ENCODE data around the gene SRF.
A peak's percentile ranks its signal among the peaks of the same experiment; 100 is the strongest.

Gene SRF

DNA sequence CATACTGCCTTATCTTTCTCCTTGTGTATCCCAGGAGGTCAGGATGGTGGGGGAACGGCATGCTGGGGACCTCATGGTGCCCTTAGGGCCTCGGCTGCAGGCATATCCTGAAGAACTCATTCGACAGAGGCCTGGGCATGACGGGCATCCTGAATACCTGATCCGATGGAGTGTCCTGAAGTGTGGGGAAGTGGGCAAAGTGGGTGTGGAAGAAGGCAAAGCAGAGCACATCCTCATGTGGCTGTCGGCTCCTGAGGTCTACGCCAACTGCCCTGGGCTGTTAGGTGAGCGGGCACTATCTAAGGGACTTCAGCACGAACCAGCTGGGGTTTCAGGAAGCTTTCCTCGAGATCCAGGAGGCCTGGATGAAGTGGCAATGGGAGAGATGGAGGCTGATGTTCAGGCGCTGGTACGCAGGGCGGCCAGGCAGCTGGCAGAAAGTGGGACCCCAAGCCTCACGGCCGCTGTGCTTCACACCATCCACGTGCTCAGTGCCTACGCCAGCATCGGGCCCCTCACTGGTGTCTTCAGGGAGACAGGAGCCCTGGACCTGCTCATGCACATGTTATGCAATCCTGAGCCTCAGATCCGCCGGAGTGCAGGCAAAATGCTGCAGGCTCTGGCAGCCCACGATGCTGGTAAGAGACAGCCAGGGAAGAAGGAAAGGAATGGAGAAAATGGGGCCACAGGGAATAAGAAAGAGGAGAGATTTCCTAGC lies 13.4 kb downstream of the SRF start:
- DNase-seq: no peak

DNA sequence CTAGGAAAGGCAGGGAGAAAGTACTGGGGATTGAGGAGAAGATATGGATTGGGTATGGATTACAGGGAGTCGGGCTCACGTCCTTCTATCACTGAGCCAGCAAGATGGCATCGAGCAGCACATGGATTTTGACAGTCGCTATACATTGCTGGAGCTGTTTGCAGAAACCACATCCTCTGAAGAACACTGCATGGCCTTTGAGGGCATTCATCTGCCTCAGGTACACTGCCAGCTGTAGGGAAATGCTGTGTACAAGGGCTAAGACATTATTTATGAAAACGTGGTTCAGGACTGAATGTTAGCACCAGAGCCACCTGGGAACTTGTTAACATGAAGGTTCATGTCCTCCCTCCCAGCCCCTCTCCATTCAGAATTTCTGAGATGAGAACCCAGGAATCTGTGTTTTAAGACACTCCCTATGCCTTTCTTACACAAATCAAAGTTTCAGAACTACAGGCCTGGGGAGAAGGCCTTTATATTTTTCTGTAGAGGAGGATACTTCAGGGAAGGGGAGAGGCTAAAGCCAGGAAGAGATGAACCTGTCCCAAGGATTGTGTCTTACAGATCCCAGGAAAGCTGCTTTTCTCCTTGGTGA lies 14.4 kb downstream of the SRF start:
- no peak for DNase-seq

- DNase-seq: no peak
Observed at GRCh38 chr6:43186019-43186418, 14.9 kb downstream of the SRF start.

GRCh38 chr6:43186706-43187105 lies 15.6 kb downstream of the SRF start:
- DNase-seq: no peak

- DNase-seq: no peak
Observed at GRCh38 chr6:43187821-43188220, 16.8 kb downstream of the SRF start.

DNA sequence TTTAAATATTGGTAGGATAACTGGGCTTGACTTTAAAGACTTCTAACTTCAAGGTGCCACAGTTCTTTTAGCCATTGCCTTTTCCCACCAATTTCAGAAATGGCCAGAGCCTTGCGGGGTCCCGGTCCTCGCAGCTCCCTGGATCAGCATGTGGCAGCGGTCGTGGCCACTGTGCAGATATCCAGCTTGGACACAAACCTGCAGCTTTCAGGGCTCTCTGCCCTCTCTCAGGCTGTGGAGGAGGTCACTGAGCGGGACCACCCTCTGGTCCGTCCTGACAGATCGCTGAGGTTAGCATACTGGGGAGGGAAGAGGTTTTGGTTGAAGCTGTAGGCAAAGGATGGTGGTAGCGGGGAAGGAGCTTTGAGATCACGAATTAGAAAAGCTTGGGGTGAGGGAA lies 17.4 kb downstream of the SRF start:
- DNase-seq: no peak

- DNase-seq: no peak
Observed at GRCh38 chr6:43189776-43190304, 18.8 kb downstream of the SRF start.

DNA sequence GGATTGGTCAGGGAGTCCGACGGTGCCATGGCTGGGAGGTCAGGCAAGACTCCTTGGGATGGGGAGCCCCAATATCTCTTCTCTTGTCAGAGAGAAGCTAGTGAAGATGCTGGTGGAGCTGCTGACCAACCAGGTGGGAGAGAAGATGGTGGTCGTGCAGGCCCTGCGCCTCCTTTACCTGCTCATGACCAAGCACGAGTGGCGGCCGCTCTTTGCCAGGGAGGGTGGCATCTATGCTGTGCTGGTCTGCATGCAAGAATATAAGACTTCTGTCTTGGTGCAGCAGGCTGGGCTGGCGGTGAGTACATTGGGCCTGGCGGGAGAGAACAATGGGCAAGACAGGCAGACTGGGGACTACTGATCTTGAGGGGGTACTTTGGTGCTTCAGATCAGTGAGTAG lies 21.8 kb downstream of the SRF start:
- no peak for DNase-seq

- DNase-seq: no peak
Observed at GRCh38 chr6:43193929-43194328, 22.9 kb downstream of the SRF start.

GRCh38 chr6:43196337-43196736 lies 25.3 kb downstream of the SRF start:
- no peak for DNase-seq

GRCh38 chr6:43199912-43200311 lies 28.8 kb downstream of the SRF start:
- no peak for DNase-seq

GRCh38 chr6:43200541-43200940 lies 29.5 kb downstream of the SRF start:
- no peak for DNase-seq

GRCh38 chr6:43202451-43202850 lies 31.4 kb downstream of the SRF start:
- no peak for DNase-seq

DNA sequence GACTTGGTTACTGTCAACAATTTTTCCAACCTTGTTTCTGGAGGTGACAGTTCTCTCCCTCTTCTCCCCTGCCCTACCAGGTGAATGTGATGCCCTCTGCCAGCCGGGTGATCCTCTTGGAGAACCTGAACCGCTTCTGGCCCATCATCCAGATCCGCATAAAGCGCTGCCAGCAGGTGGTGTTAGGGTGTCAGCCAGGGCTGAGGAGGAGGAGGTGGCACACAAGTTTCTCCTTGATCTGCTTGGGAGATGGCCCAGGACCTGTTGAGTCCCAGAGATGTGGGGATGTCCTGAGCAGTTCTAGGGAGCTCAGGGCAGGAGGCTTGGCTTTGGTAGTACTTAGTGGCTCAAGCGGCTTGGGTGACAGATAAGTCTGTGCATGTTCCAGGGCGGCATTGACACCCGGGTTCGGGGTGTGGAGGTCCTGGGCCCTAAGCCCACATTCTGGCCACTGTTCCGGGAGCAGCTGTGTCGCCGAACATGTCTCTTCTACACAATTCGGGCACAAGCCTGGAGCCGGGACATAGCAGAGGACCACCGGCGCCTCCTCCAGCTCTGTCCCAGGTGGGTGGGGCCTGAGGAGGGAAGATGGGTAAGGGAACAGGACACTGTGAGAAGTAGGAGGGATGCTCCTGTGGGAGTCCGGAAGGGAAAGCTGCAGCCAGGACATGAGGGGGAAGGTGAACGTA lies 32.1 kb downstream of the SRF start:
- no peak for DNase-seq

- no peak for DNase-seq
Observed at GRCh38 chr6:43203718-43204095, 32.6 kb downstream of the SRF start.

DNA sequence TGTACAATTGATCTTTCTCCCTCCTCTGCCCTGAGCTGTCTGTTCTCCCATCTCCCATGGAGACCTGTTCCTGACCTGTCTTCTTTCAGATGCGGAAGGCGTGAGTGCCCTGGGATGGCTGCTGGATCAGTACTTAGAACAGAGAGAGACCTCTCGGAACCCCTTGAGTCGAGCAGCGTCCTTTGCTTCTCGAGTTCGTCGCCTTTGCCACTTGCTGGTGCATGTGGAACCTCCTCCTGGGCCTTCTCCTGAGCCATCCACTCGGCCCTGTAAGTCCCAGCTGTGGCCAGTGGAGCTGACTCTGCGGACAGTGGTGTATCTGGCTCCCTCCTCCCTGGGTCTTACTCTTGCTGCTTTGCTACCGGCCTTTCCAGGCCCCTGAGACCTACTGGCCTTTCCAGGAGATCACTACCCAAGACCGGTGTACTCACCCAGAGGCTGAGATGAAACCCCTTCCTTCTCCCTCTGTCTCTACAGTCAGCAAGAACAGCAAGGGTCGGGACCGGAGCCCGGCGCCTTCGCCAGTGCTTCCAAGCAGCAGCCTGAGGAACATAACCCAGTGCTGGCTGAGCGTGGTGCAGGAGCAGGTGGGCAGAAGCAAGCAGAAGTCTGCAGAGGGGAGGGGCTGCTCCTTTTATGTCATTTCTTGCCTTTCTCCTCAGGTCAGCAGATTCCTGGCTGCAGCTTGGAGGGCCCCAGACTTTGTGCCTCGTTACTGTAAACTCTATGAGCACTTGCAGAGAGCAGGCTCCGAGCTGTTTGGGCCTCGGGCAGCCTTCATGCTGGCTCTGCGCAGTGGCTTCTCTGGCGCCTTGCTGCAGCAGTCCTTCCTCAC lies 33.4 kb downstream of the SRF start:
- no peak for DNase-seq

- no peak for DNase-seq
Observed at GRCh38 chr6:43205849-43206248, 34.8 kb downstream of the SRF start.

GRCh38 chr6:43207286-43207685 lies 36.2 kb downstream of the SRF start:
- no peak for DNase-seq

DNA sequence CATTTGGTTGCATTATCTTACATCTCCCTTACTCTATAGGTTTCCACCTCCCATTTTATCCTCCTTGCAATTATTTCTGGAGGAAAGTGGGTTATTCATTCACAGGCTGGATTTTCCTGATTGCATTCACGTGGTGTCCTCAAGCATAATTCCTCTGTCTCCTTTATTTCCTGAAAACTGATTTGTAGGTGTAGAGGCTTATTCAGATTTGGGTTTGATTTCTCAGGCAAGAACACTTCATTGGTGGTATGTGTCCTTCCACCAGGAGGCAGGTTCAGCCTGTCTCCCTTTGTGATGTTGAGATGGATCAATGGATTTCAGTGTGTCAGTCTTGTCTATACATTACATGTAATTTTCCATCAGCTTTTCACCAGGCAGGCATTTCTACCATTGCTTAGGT lies 40.9 kb downstream of the SRF start:
- DNase-seq: no peak

GRCh38 chr6:43213431-43213830 lies 42.4 kb downstream of the SRF start:
- no peak for DNase-seq

DNA sequence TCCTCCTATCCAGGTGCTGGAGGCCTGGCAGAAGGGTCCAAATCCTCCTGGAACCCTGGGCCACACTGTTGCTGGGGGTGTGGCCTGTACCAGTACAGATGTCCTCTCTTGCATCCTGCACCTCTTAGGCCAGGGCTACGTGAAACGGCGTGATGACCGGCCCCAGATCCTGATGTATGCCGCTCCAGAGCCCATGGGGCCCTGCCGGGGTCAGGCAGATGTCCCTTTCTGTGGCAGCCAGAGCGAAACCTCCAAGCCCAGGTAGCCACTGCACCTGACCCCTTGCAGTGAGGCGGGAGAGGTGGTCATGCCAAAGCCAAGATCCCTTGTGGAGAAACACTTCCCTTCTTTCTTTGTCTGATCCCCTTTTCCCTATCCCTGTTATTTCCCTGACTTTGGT lies 44.0 kb downstream of the SRF start:
- DNase-seq: no peak

DNA sequence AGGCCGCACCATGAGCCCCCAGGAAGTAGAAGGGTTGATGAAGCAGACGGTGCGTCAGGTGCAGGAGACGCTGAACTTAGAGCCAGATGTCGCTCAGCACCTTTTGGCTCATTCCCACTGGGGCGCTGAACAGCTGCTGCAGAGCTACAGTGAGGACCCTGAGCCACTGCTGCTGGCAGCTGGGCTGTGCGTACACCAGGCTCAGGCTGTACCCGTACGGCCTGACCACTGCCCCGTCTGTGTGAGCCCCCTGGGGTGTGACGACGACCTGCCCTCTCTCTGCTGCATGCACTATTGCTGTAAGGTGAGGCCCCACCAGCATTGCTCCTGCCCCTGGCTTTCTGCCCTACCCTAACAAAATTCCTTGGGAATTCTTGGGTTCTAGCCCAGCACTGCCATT lies 45.1 kb downstream of the SRF start:
- peak; percentile 63 to 86 for DNase-seq

DNA sequence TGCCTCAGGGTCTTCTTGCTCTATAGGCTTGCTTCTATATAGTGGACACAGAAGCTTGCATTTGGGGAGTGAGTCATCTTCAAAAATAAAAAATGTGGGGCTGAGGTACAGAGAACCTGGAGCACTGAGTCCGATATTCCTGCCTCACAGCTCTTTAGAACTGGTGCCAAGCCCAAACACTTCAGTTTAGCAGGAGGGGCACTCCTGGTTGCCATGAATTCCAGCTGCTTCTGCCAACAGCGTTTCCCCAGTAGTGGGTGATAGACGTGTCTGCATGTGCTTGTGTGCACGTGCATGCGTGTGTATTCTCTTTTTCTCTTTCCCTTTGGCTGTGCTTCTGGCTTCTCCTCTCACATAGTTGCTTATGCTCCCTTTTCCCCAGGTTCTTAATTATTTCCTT lies 46.3 kb downstream of the SRF start:
- DNase-seq: no peak
